Hippocampal formation (tissue), 2 donors: ENCODE measurements around the gene PHLDB1.
"Not testable (repeated sequence)": the region's sequence is repeated elsewhere in the genome, so short reads cannot be mapped to it uniquely, and the experiment has no call there.

Experiments used
- DNase-seq, 2 donors: peaks; one replicate each; lab custom pipeline; 2025; lab: John Stamatoyannopoulos, UW

The PHLDB1 gene

GRCh38 chr11:118659314-118659952 lies 52.0 kb downstream of the PHLDB1 start:
- peak; percentile 65 to 77 for DNase-seq

- DNase-seq = no peak
Measured at GRCh38 chr11:118659953-118660680, 52.7 kb downstream of the PHLDB1 start.

GRCh38 chr11:118660681-118661424 lies 53.4 kb downstream of the PHLDB1 start:
- DNase-seq = no peak

GRCh38 chr11:118661425-118662301 lies 54.2 kb downstream of the PHLDB1 start:
- DNase-seq = no peak

GRCh38 chr11:118662401-118663271 lies 55.2 kb downstream of the PHLDB1 start:
- no peak for DNase-seq

GRCh38 chr11:118663381-118663780 lies 56.0 kb downstream of the PHLDB1 start:
- no peak for DNase-seq

GRCh38 chr11:118663902-118664301 lies 56.5 kb downstream of the PHLDB1 start:
- DNase-seq = no peak

GRCh38 chr11:118666371-118666770 lies 59.0 kb downstream of the PHLDB1 start:
- DNase-seq = no peak

- DNase-seq = no peak
Measured at GRCh38 chr11:118670063-118670462, 62.6 kb downstream of the PHLDB1 start.

- DNase-seq = no peak
Measured at GRCh38 chr11:118671254-118671653, 63.8 kb downstream of the PHLDB1 start.

- no peak for DNase-seq
Measured at GRCh38 chr11:118672846-118673245, 65.4 kb downstream of the PHLDB1 start.

GRCh38 chr11:118673361-118674081 lies 66.1 kb downstream of the PHLDB1 start:
- DNase-seq = no peak

- DNase-seq = no peak
Measured at GRCh38 chr11:118674082-118674435, 66.6 kb downstream of the PHLDB1 start.

- DNase-seq = no peak
Measured at GRCh38 chr11:118677977-118678376, 70.6 kb downstream of the PHLDB1 start.

- DNase-seq = not testable (repeated sequence)
Measured at GRCh38 chr11:118678908-118679307, 71.5 kb downstream of the PHLDB1 start.

- DNase-seq = no peak
Measured at GRCh38 chr11:118679483-118679882, 72.1 kb downstream of the PHLDB1 start, which contains the start of gene TREH. TREH (minus strand) TSS chr11:118679650; CDS start chr11:118679627, 23 bp downstream.

GRCh38 chr11:118682372-118682771 lies 75.0 kb downstream of the PHLDB1 start:
- no peak for DNase-seq

GRCh38 chr11:118682939-118683338 lies 75.5 kb downstream of the PHLDB1 start:
- not testable (repeated sequence) for DNase-seq

- DNase-seq = no peak
Measured at GRCh38 chr11:118684187-118684586, 76.8 kb downstream of the PHLDB1 start.

- no peak for DNase-seq
Measured at GRCh38 chr11:118687906-118688305, 80.5 kb downstream of the PHLDB1 start.
